ENCODE results near the gene RNF222.

- TF ChIP-seq, protein P1, sequence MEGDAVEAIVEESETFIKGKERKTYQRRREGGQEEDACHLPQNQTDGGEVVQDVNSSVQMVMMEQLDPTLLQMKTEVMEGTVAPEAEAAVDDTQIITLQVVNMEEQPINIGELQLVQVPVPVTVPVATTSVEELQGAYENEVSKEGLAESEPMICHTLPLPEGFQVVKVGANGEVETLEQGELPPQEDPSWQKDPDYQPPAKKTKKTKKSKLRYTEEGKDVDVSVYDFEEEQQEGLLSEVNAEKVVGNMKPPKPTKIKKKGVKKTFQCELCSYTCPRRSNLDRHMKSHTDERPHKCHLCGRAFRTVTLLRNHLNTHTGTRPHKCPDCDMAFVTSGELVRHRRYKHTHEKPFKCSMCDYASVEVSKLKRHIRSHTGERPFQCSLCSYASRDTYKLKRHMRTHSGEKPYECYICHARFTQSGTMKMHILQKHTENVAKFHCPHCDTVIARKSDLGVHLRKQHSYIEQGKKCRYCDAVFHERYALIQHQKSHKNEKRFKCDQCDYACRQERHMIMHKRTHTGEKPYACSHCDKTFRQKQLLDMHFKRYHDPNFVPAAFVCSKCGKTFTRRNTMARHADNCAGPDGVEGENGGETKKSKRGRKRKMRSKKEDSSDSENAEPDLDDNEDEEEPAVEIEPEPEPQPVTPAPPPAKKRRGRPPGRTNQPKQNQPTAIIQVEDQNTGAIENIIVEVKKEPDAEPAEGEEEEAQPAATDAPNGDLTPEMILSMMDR (IDR thresholded peaks at IDR 0.05): no peak
- no peak for TF ChIP-seq POLR2A (IDR thresholded peaks at IDR 0.05)
Measured at GRCh38 chr17:8391711-8392110, 5.9 kb downstream of the RNF222 start.

Data from stomach (tissue), 4 donors.